ENCODE results near the gene RBPJ.

GRCh38 chr4:26307037-26307800 is 13.6 kb upstream of the RBPJ start:
- TF ChIP-seq CTCF (conservative IDR thresholded peaks at IDR 0.05; ENCODE audit: low read depth, low read length) (no peak), EZH2 (IDR thresholded peaks at IDR 0.05; ENCODE audit: borderline replicate concordance, low read depth, low read length, poor library complexity, severe bottlenecking) (no peak)
